ENCODE data around the gene HNRNPA3. TPM values are rescaled to one million over a fixed set of nuclear protein-coding genes. Genes with fewer than 3 reads are reported as not detected.

The HNRNPA3 gene
- total and polyA plus RNA-seq, 2 of the 13 experiments (the other 11 are each of a cell fraction or from before 2014, with no cell fraction given): 73.3 to 97.7 TPM

- Histone ChIP-seq H3K4me3 (replicated peaks in 1 of 3; ENCODE audit: insufficient read depth in 1 of 3, low read depth in 2 of 3, low read length in 3 of 3) (no peak overlapping the region), H3K4me1 (ENCODE audit: insufficient read depth, low read length) (peaks cover 94% of the 10 kb centered on the region), H2AFZ (ENCODE audit: low read length) (no peak overlapping the region), H3K4me2 (ENCODE audit: low read depth, low read length) (peak overlapping the region; percentile 96), H3K9me3 (ENCODE audit: low read length) (no peaks in the 10 kb centered on the region), H4K20me1 (ENCODE audit: insufficient read depth, low read length) (peaks cover 100% of the 10 kb centered on the region), H3K27me3 (ENCODE audit: control insufficient read depth in 1 of 2, insufficient read depth in 2 of 2, low read length in 2 of 2) (no peaks in the 10 kb centered on the region), H3K9ac (ENCODE audit: insufficient read depth, low read depth, low read length) (no peak overlapping the region), H3K27ac (ENCODE audit: extremely low read length, insufficient read depth, low read length) (peak overlapping the region; percentile 54), H3K36me3 (replicated peaks in 1 of 2; ENCODE audit: control insufficient read depth in 1 of 2, insufficient read depth in 2 of 2, low read length in 2 of 2) (peaks cover 12 to 56% of the 10 kb centered on the region in 2 experiments), H3K79me2 (ENCODE audit: insufficient read depth, low read length) (peaks cover 99% of the 10 kb centered on the region)
- FAIRE-seq (no peak), ATAC-seq (no peak), DNase-seq (ENCODE audit: low spot score) (no peak)
- CTCF ChIA-PET (ENCODE audit: low intra/inter-chr PET ratio, low total read pairs): interaction anchor here (1.9 kb wide), 1 partner anchor 10 kb away, joined by 10 read pairs; the partner anchor contains the start of gene NFE2L2
- in situ Hi-C loops (cut with HindIII; ENCODE audit: extremely low pct_ligation_motif_present, low pct_unique_long_range_greater_than_20kb): no loop called here
- intact Hi-C loops (cut with micrococcal nuclease; ENCODE audit: unreplicated experiment): loop anchor here (1.0 kb wide), 1 partner anchor 12 kb away; no protein-coding TSS in a partner anchor
- POLR2A ChIA-PET: interaction anchor here (8.5 kb wide), 1 partner anchor 12 kb away, joined by 96 read pairs; the partner anchor contains the start of gene NFE2L2
- BruUV-seq (replicated peaks): no TSS peak
- TF ChIP-seq RBFOX2 (IDR thresholded peaks at IDR 0.05; ENCODE audit: low read depth, low read length) (0 out of 2 replicates have a peak, but pooled peaks have one; percentile 27), HCFC1 (IDR thresholded peaks at IDR 0.05; ENCODE audit: low read depth, low read length) (no peak), RFXANK (CRISPR knock-in tag; IDR thresholded peaks at IDR 0.05) (no peak), ZNF576 (CRISPR knock-in tag; IDR thresholded peaks at IDR 0.05) (no peak), ZNF720 (CRISPR knock-in tag; IDR thresholded peaks at IDR 0.05) (no peak), MAFF (IDR thresholded peaks at IDR 0.05; ENCODE audit: low read depth, low read length) (peak; percentile 73), ZNF569 (CRISPR knock-in tag; IDR thresholded peaks at IDR 0.05; ENCODE audit: borderline replicate concordance) (no peak), MAFK (conservative IDR thresholded peaks at IDR 0.05 in 1 of 2, IDR thresholded peaks at IDR 0.05 in 1 of 2; ENCODE audit: low read length in 2 of 2) (peak; percentile 56 to 67), TAF15 (IDR thresholded peaks at IDR 0.05; ENCODE audit: low read depth, low read length, poor library complexity, severe bottlenecking) (no peak), SRSF9 (IDR thresholded peaks at IDR 0.05; ENCODE audit: borderline replicate concordance, insufficient read depth, low read depth, low read length, poor library complexity, severe bottlenecking) (no peak), ZNF383 (CRISPR knock-in tag; IDR thresholded peaks at IDR 0.05; ENCODE audit: borderline replicate concordance) (no peak), RBAK (CRISPR knock-in tag; IDR thresholded peaks at IDR 0.05) (no peak), FOXA3 (CRISPR knock-in tag; IDR thresholded peaks at IDR 0.05) (no peak), MIXL1 (CRISPR knock-in tag; IDR thresholded peaks at IDR 0.05) (no peak), NFIC (IDR thresholded peaks at IDR 0.05; ENCODE audit: low read length) (no peak)
- TF ChIP-seq, protein P1, sequence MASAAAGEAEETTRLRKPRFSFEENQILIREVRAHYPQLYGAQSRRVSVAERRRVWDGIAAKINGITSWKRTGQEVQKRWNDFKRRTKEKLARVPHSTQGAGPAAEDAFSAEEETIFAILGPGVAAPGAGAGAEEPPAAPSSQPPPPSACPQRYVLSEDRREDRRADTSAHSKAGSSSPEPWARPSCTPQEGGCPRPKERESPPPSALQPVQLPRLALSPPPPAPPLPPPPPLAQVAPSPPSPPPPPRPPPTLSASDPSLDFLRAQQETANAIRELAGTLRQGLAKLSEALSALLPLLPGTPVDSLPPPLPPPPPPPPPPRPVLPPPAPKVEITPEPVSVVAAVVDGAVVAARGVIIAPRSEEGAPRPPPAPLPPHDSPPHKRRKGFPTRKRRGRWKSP (CRISPR knock-in tag; IDR thresholded peaks at IDR 0.05): no peak
- TF ChIP-seq, protein P2, sequence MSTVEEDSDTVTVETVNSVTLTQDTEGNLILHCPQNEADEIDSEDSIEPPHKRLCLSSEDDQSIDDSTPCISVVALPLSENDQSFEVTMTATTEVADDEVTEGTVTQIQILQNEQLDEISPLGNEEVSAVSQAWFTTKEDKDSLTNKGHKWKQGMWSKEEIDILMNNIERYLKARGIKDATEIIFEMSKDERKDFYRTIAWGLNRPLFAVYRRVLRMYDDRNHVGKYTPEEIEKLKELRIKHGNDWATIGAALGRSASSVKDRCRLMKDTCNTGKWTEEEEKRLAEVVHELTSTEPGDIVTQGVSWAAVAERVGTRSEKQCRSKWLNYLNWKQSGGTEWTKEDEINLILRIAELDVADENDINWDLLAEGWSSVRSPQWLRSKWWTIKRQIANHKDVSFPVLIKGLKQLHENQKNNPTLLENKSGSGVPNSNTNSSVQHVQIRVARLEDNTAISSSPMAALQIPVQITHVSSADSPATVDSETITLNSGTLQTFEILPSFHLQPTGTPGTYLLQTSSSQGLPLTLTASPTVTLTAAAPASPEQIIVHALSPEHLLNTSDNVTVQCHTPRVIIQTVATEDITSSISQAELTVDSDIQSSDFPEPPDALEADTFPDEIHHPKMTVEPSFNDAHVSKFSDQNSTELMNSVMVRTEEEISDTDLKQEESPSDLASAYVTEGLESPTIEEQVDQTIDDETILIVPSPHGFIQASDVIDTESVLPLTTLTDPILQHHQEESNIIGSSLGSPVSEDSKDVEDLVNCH (CRISPR knock-in tag; IDR thresholded peaks at IDR 0.05): no peak
- 85% methylated on average over 3 of the region's 3 CpGs for WGBS (ENCODE audit: low lambda C conversion rate)
Measured at GRCh38 chr2:177253704-177254103, 41.1 kb downstream of the HNRNPA3 start.

Data from HepG2 (cell line).